Tibial nerve (tissue), 4 donors: ENCODE results near the gene PCSK5.

Experiments
- EP300 ChIP-seq, 2 donors: sonication (generic); formaldehyde crosslinking; IDR thresholded peaks; one replicate each; pipeline ENCODE4 v1.6.1; 2017; ENCODE audit warnings: antibody characterized with exemption in 2 of 2, mild to moderate bottlenecking in 1 of 2
- POLR2A ChIP-seq, 2 donors: fragments of 450-650 bp; IDR thresholded peaks; one replicate each; pipeline ENCODE4 v1.6.1; 2017; ENCODE audit warnings: antibody characterized with exemption in 2 of 2, mild to moderate bottlenecking in 2 of 2, moderate library complexity in 2 of 2
- TF ChIP-seq, protein P1 (sequence below), 5 experiments: fragments of 200-600 bp in 3 of 5; fragments of 450-650 bp in 2 of 5; sonication (generic) in 3 of 5; IDR thresholded peaks; one replicate each; pipeline ENCODE4 v1.5.1; 2016 to 2019; ENCODE audit warnings: antibody characterized with exemption in 5 of 5, mild to moderate bottlenecking in 3 of 5, moderate library complexity in 2 of 5

GRCh38 chr9:76191493-76191892 is 301.0 kb downstream of the PCSK5 start:
- TF ChIP-seq, protein P1, sequence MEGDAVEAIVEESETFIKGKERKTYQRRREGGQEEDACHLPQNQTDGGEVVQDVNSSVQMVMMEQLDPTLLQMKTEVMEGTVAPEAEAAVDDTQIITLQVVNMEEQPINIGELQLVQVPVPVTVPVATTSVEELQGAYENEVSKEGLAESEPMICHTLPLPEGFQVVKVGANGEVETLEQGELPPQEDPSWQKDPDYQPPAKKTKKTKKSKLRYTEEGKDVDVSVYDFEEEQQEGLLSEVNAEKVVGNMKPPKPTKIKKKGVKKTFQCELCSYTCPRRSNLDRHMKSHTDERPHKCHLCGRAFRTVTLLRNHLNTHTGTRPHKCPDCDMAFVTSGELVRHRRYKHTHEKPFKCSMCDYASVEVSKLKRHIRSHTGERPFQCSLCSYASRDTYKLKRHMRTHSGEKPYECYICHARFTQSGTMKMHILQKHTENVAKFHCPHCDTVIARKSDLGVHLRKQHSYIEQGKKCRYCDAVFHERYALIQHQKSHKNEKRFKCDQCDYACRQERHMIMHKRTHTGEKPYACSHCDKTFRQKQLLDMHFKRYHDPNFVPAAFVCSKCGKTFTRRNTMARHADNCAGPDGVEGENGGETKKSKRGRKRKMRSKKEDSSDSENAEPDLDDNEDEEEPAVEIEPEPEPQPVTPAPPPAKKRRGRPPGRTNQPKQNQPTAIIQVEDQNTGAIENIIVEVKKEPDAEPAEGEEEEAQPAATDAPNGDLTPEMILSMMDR (IDR thresholded peaks at IDR 0.05), result no peak
- no peak for TF ChIP-seq EP300 (IDR thresholded peaks at IDR 0.05)
- no peak for TF ChIP-seq POLR2A (IDR thresholded peaks at IDR 0.05)
